Germinal center (tissue), 1 donor: Measurements from ENCODE around the gene ZIK1.

Experiments used
- DNase-seq: peaks from one replicate; pipeline ENCODE4 v3.0.0; 2012; ENCODE audit warnings: mixed read lengths, low spot score

The ZIK1 gene

GRCh38 chr19:57583521-57584416, at the start of gene ZIK1:
Gene ZIK1 (plus strand): TSS chr19:57584145. CDS start chr19:57584357, 212 bp downstream.
- peak; percentile 98 for DNase-seq

GRCh38 chr19:57537953-57538547, 45.9 kb upstream of the ZIK1 start:
- DNase-seq: no peak

GRCh38 chr19:57546513-57546912, 37.4 kb upstream of the ZIK1 start:
- no peak for DNase-seq

GRCh38 chr19:57552432-57552831, 31.5 kb upstream of the ZIK1 start:
- DNase-seq: no peak

GRCh38 chr19:57557659-57558058, 26.3 kb upstream of the ZIK1 start:
- no peak for DNase-seq

- DNase-seq: no peak
Observed at GRCh38 chr19:57558525-57558924, 25.4 kb upstream of the ZIK1 start.

GRCh38 chr19:57559008-57559403, 24.9 kb upstream of the ZIK1 start:
- DNase-seq: peak; percentile 44

GRCh38 chr19:57559404-57560025, 24.4 kb upstream of the ZIK1 start, which contains the start of gene ZNF550:
Gene ZNF550 (minus strand): TSS chr19:57559863. CDS start chr19:57559682, 181 bp downstream.
- peak; percentile 90 for DNase-seq

- no peak for DNase-seq
Observed at GRCh38 chr19:57560049-57560491, 23.9 kb upstream of the ZIK1 start.

GRCh38 chr19:57563547-57563946, 20.4 kb upstream of the ZIK1 start:
- DNase-seq: no peak

GRCh38 chr19:57566396-57567265, 17.3 kb upstream of the ZIK1 start:
- DNase-seq: no peak

GRCh38 chr19:57570707-57571106, 13.2 kb upstream of the ZIK1 start:
- no peak for DNase-seq

- no peak for DNase-seq
Observed at GRCh38 chr19:57572415-57572947, 11.5 kb upstream of the ZIK1 start.

- DNase-seq: no peak
Observed at GRCh38 chr19:57576661-57577060, 7.3 kb upstream of the ZIK1 start.

GRCh38 chr19:57578487-57579205, 5.3 kb upstream of the ZIK1 start, which contains the start of gene ZNF416:
Gene ZNF416 (minus strand): TSS chr19:57578911. CDS start chr19:57578704, 207 bp downstream.
- DNase-seq: peak; percentile 99

- no peak for DNase-seq
Observed at GRCh38 chr19:57583104-57583520, 833 bp upstream of the ZIK1 start.

GRCh38 chr19:57587529-57587928, 3.6 kb downstream of the ZIK1 start:
- no peak for DNase-seq

GRCh38 chr19:57599377-57599760, 15.4 kb downstream of the ZIK1 start:
- no peak for DNase-seq

GRCh38 chr19:57599761-57600383, 15.9 kb downstream of the ZIK1 start, which contains the start of gene ZNF530:
Gene ZNF530 (plus strand): TSS chr19:57599885. CDS start chr19:57604346, 4,461 bp downstream.
- peak; percentile 87 for DNase-seq

GRCh38 chr19:57606931-57607330, 23.0 kb downstream of the ZIK1 start:
- no peak for DNase-seq
